ENCODE data around the gene HPSE2. TPM values are rescaled to one million over a fixed set of nuclear protein-coding genes. Genes with fewer than 3 reads are reported as not detected.
A peak's percentile ranks its signal among the peaks of the same experiment; 100 is the strongest.

Gene HPSE2
- total RNA-seq, 1 donor from 2014 or later, result not detected

DNA sequence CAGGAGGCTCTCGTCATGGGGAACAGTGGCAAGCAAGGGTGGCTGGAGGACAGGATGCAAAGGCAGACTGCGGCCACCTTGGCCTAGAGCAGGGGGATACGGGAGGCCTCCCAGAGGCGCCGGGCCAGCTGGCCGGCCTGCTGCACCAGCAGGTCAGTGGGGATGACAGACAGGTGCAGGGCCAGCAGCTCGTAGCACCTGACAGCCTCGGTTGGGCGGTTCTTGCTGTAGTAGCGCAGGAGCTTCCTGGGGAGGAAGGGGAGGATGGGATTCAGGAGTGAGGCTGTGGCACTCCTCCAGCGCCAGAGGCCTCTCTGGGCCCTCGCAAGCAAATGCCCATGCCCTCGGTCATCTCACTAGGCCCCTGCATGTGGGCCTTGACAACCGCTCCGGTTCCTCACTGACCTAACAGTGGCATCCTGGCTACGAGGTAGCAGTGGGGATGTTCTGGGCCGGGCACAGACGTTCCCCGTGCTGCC is 818.1 kb downstream of the HPSE2 start:
- no peak overlapping the region for H3K27ac ChIP-seq
- peak in 1 of 2 donors; percentile 60 for DNase-seq (ENCODE audit: low spot score in 2 of 2)
- H3K4me3 ChIP-seq, result no peak overlapping the region
- H3K27me3 ChIP-seq, result no peaks in the 10 kb centered on the region
- peaks cover 3 to 7% of the 10 kb centered on the region in 2 donors for H3K4me1 ChIP-seq
- no peaks in the 10 kb centered on the region for H3K9me3 ChIP-seq
- H3K36me3 ChIP-seq, result peaks cover 36% of the 10 kb centered on the region in 2 donors
- intact Hi-C loops (cut with DNase I), result loop anchor here (5.0 kb wide), 1 partner anchor 155 kb away; no protein-coding TSS in a partner anchor
- TF ChIP-seq, protein P1, sequence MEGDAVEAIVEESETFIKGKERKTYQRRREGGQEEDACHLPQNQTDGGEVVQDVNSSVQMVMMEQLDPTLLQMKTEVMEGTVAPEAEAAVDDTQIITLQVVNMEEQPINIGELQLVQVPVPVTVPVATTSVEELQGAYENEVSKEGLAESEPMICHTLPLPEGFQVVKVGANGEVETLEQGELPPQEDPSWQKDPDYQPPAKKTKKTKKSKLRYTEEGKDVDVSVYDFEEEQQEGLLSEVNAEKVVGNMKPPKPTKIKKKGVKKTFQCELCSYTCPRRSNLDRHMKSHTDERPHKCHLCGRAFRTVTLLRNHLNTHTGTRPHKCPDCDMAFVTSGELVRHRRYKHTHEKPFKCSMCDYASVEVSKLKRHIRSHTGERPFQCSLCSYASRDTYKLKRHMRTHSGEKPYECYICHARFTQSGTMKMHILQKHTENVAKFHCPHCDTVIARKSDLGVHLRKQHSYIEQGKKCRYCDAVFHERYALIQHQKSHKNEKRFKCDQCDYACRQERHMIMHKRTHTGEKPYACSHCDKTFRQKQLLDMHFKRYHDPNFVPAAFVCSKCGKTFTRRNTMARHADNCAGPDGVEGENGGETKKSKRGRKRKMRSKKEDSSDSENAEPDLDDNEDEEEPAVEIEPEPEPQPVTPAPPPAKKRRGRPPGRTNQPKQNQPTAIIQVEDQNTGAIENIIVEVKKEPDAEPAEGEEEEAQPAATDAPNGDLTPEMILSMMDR (IDR thresholded peaks at IDR 0.05), result no peak

DNA sequence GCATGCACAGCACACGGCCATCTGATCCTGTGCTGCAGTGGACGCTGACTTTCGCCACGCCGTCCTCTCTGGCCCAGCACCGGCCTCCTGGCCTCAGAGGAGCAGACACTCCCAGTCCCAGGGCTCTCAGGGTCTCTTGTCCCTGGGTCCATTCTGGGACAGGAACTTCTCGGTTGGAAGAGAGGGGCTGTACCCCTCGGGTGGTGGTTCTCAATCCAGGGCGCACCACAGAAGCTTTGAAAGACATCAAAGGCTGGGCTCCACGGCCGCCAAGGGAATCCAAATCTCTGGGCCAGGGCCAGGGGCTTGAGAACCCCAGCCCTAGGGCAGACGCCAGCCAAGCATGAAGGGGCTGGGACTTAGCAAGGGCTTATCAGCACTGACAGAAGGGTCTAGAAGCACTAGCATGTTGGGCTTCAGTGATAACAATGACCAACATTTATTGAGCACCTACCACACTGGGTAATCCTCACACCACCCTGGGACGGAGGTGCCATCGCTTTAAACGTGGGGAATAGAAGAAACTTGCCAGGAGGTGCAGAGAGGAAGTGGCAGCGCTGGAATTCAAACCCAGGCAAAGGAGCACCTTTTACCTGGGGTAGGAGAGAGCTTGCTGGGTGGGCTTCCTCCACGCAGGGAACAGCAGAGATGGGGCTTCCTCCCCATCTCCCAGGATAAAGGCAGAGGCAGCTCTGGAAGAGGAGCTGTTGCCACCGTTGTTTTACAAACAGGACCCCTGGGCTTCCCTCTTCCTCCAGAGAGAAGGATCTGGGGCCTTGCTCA is 818.9 kb downstream of the HPSE2 start:
- TF ChIP-seq, protein P1 (IDR thresholded peaks at IDR 0.05), result no peak
- H3K4me1 ChIP-seq, result peaks cover 3 to 7% of the 10 kb centered on the region in 2 donors
- H3K9me3 ChIP-seq, result no peaks in the 10 kb centered on the region
- H3K27ac ChIP-seq, result no peak overlapping the region
- H3K4me3 ChIP-seq, result no peak overlapping the region
- DNase-seq (ENCODE audit: low spot score in 2 of 2), result peak in 1 of 2 donors; percentile 56
- intact Hi-C loops (cut with DNase I), result loop anchor here (5.0 kb wide), 1 partner anchor 154 kb away; no protein-coding TSS in a partner anchor
- peaks cover 31 to 36% of the 10 kb centered on the region in 2 donors for H3K36me3 ChIP-seq
- no peaks in the 10 kb centered on the region for H3K27me3 ChIP-seq

DNA sequence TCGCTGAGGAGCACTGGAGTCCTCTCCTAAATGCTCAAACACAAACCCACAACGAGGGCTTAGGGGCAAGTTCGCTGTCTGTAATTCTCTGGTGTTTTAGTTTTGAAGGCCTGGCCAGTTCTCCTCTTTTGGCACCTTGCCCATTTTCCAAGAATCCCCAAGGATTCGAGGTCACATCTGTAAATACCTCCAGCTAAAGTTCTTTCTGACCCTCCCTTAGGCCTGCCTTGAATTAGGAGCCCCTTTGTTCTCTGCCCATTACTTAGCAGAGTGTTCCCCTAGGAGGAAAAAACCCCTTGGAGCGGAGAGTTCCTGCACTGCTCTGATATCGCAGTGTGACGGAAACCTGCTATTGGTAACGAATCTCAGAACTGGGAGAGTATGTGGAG is 819.9 kb downstream of the HPSE2 start:
- Histone ChIP-seq H3K27me3 (no peaks in the 10 kb centered on the region), H3K27ac (peak overlapping the region; percentile 69 to 72), H3K4me1 (peaks cover 3 to 7% of the 10 kb centered on the region in 2 donors), H3K4me3 (peak overlapping the region in 1 of 2 donors; percentile 84), H3K36me3 (peaks cover 22 to 36% of the 10 kb centered on the region in 2 donors), H3K9me3 (no peaks in the 10 kb centered on the region)
- TF ChIP-seq, protein P1 (IDR thresholded peaks at IDR 0.05), result no peak
- DNase-seq (ENCODE audit: low spot score in 2 of 2), result peak in 1 of 2 donors; percentile 46
- intact Hi-C loops (cut with DNase I), result loop anchor here (2.0 to 5.0 kb wide), 2 partner anchors 31 to 153 kb away; partner anchors contain the start of gene HPS1

DNA sequence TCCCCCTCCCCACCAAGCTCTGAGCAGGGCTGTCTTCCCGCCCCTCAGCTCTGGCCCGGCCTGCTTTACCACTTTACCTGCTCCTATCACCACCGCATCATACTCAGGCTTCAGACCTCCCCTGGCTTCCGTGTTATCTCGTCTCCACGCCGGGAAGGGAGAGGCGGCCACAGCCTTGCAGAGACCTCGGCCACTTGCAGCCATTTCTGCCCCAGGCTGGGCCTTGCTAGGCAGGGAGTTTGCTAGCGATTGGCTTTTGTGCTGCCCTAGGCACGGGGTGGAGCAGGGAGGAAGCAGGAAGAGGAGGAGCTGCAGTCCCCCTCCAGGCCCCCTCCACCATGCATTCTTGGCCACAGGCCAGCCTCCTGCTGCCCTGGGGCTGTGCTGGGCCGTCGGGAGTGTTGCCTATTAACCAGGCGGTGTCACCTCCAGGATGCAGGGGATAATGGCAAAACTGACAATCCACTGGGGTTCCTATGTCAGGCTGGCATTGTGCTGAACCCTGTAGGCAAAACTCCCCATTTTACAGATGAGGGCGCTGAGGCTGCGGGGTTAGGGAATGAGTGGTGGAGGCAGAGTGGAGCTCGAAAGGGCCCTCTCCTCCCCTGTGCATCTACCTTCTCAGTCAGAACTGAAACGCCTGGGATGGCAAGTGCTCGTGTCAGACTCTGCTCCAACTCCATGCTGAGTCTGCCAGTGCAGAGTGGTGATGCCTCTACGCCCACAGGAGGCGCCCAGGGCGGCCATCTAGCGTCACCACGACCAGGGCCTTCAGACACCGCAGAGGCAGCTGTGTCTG is 820.5 kb downstream of the HPSE2 start, which contains the start of gene PYROXD2:
TSS of gene PYROXD2 (minus strand) at position 251 of the 799 bp plus-strand sequence. CDS start at position 204, 47 bp downstream.
- no peaks in the 10 kb centered on the region for H3K9me3 ChIP-seq
- H3K36me3 ChIP-seq, result peaks cover 18 to 32% of the 10 kb centered on the region in 2 donors
- TF ChIP-seq, protein P1 (IDR thresholded peaks at IDR 0.05), result peak in 1 of 3 experiments; percentile 2
- H3K27me3 ChIP-seq, result no peaks in the 10 kb centered on the region
- H3K4me3 ChIP-seq, result peak within 1 kb of the TSS; percentile 59 to 84
- DNase-seq (ENCODE audit: low spot score in 2 of 2), result peak; percentile 61 to 95
- intact Hi-C loops (cut with DNase I), result loop anchor here (2.0 to 5.0 kb wide), 2 partner anchors 32 to 153 kb away; partner anchors contain the start of gene HPS1
- peak within 1 kb of the TSS; percentile 69 to 72 for H3K27ac ChIP-seq
- H3K4me1 ChIP-seq, result peaks cover 3 to 7% of the 10 kb centered on the region in 2 donors

DNA sequence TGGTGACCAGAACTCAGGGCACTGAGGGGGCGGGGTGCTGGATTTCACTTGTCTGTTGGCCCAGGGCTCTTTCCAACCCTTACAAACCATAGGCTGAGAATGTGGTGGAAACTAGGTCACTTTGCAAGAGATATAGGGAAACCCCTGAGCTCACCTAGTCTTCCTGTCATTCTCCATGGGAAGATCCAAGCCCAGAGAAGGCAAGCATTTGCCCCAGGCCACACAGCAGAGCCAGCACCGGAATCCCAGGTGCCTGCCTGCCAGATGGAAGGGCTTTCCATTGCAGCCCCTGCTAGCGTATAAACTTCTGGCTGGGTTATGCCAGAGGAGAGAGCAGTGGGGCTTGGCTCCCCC is 821.1 kb downstream of the HPSE2 start:
- Histone ChIP-seq H3K4me1 (peaks cover 3 to 7% of the 10 kb centered on the region in 2 donors), H3K36me3 (peaks cover 12 to 27% of the 10 kb centered on the region in 2 donors), H3K9me3 (no peaks in the 10 kb centered on the region), H3K4me3 (peak overlapping the region; percentile 59 to 84), H3K27ac (peak overlapping the region; percentile 69 to 72), H3K27me3 (no peaks in the 10 kb centered on the region)
- intact Hi-C loops (cut with DNase I), result loop anchor here (2.0 kb wide), 1 partner anchor 32 kb away; the partner anchor contains the start of gene HPS1
- no peak for DNase-seq (ENCODE audit: low spot score in 2 of 2)
- TF ChIP-seq, protein P1 (IDR thresholded peaks at IDR 0.05), result no peak
